A172 (cell line): ENCODE measurements around the gene LDHAL6B. TPM values are rescaled to one million over a fixed set of nuclear protein-coding genes. Genes with fewer than 3 reads are reported as not detected.

Experiments used
- DNase-seq: peaks from one replicate; pipeline ENCODE4 v3.0.0-alpha.2; 2015; ENCODE audit warnings: low spot score
- total RNA-seq: library from RNA; depleted of rRNA; stranded (reverse); fragments of >200 nt; shearing (Covaris generic); gene quantifications from 2 replicates; pipeline ENCODE4 v1.2.3, GENCODE V29; 2014; rRNA removed

LDHAL6B gene
- total RNA-seq, 1 experiment from 2014 or later, result not detected

GRCh38 chr15:59251001-59251845 is 44.6 kb downstream of the LDHAL6B start:
- no peak for DNase-seq

DNA sequence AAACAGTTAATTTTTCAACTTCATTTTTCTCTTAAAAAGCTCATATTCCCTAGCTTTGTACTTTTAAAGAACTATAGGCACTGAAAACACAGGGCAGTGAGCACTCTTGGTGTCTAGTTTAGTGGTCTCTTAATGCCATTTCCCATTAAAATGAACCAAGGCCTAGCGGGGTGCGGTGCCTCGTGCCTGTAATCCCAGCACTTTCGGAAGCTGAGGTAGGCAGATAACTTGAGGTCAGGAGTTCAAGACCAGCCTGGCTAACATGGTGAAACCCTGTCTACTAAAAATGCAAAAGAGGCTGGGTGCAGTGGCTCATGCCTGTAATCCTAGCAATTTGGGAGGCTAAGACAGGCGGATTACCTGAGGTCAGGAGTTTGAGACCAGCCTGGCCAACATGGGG is 45.5 kb downstream of the LDHAL6B start:
- no peak for DNase-seq

GRCh38 chr15:59255680-59256336 is 49.2 kb downstream of the LDHAL6B start:
- no peak for DNase-seq

DNA sequence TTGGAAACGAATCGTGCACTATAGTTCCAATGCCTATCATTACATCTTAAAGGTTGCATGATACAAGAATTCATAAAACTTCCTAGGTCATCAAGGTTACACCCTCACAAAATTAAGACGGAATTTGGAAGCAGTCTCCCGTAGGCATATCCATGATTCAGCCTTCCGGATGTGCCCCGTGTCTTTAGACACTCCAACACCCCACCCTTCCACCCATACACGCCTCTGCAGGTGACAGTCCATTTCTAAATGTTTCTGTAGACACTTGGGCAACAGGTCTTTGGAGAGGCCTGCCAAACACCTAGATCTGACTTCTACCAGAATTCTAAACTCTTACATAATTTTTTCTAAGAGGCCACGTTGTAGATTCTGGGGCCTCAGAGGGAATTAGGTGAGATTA is 49.8 kb downstream of the LDHAL6B start:
- no peak for DNase-seq

DNA sequence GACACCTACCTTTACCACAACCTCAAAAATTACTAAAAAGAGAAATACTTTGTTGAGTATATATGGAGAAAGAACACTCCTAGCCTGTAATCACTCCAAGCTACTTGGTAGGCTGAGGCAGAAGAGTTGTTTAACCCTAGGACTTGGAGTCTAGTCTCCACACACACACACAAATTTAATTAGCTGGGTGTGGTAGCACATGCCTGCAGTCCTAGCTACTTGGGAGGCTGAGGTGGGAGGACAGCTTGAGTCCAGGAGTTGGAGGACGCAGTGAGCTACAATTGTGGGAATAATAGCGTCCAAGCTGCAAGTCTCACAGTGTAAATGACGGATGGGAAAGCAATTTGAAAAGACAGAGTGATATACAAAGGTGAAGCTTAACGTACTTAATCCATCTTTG is 50.5 kb downstream of the LDHAL6B start:
- DNase-seq, result no peak

Other genes with a start within 250 kb of the LDHAL6B start
- 13.5 and 18.4 TPM in 2 replicates for gene RNF111, start 219.2 kb upstream of the LDHAL6B start, total RNA-seq
- 118 and 147 TPM in 2 replicates for gene CCNB2, start 101.7 kb upstream of the LDHAL6B start, total RNA-seq
- gene MYO1E, start 166.0 kb downstream of the LDHAL6B start, total RNA-seq, result 13.8 and 25.6 TPM in 2 replicates
- gene FAM81A, start 231.3 kb downstream of the LDHAL6B start, total RNA-seq, result 0.78 and 1.3 TPM in 2 replicates